Posterior vena cava (tissue), 2 donors: ENCODE measurements around the gene ZHX3. TPM values are rescaled to one million over a fixed set of nuclear protein-coding genes. Genes with fewer than 3 reads are reported as not detected.
"Not testable (repeated sequence)": the region's sequence is repeated elsewhere in the genome, so short reads cannot be mapped to it uniquely, and the experiment has no call there.

Experiments used
- DNase-seq: peaks from one replicate; pipeline ENCODE4 v3.0.0-alpha.2; 2020; ENCODE audit warnings: low spot score
- intact Hi-C, 2 donors: fragments of 100-400 bp; cut with DNase I; formaldehyde crosslinking; loops; one replicate each; pipeline versions ENCODE4 v1.14.1 to v1.14.2; 2022 to 2023
- total RNA-seq, 2 donors: library from RNA; stranded (reverse); fragmentation: NEBNext Ultra II Directional; extraction: Animal tissue kit (Norgen Biotek cat#: 25700); gene quantifications; one replicate each; pipeline ENCODE4 v1.2.1, GENCODE V29; 2021
- donor health status: DM: yes; HTN: yes; CAD: no.
- donor health status: DM: yes; HTN: yes; CAD: no.

The ZHX3 gene
- total RNA-seq, 2 donors from 2014 or later = 88.2 to 92.9 TPM

DNA sequence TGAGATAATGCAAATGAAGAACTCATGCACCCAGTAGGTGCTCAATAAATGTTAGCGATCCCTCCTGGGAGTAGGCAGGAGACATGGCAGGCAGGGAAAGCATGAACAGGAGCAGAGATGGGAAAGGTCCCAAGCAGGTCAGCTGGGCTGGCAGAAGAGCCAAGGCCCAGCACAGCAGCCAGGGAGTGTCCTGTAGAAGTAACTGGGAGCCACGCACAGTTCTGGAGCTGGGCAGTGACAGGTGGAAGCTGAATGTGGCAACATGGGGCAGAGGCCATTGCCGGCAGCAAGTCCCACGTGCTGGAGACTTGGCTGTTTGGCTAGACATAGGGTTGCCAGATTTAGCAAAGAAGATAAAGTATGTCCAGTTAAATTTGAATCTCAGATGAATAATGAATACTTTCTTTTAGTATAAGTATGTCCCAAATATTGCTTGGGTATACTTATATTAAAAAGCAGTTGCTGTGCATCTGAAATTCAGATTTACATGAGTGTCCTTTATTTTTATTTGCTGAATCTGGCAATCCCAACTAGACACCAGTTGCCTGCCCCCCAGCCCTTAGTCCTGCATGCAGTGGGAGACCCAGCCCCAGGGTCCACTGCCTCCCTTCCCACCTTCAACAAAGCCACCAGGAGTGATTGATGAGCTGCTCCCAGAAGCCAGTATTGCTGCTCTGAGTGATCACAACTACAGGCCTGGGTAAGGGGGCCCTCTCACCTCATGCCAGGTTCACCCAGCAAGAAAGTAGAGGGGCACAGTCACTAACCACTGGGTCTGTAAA lies 19.4 kb upstream of the ZHX3 start:
- intact Hi-C loops = no loop called here

GRCh38 chr20:41335591-41335990 lies 18.1 kb upstream of the ZHX3 start:
- intact Hi-C loops = no loop called here
- DNase-seq = no peak

More for the DNA sequence above, 19.4 kb upstream of the ZHX3 start:
- DNase-seq = no peak

DNA sequence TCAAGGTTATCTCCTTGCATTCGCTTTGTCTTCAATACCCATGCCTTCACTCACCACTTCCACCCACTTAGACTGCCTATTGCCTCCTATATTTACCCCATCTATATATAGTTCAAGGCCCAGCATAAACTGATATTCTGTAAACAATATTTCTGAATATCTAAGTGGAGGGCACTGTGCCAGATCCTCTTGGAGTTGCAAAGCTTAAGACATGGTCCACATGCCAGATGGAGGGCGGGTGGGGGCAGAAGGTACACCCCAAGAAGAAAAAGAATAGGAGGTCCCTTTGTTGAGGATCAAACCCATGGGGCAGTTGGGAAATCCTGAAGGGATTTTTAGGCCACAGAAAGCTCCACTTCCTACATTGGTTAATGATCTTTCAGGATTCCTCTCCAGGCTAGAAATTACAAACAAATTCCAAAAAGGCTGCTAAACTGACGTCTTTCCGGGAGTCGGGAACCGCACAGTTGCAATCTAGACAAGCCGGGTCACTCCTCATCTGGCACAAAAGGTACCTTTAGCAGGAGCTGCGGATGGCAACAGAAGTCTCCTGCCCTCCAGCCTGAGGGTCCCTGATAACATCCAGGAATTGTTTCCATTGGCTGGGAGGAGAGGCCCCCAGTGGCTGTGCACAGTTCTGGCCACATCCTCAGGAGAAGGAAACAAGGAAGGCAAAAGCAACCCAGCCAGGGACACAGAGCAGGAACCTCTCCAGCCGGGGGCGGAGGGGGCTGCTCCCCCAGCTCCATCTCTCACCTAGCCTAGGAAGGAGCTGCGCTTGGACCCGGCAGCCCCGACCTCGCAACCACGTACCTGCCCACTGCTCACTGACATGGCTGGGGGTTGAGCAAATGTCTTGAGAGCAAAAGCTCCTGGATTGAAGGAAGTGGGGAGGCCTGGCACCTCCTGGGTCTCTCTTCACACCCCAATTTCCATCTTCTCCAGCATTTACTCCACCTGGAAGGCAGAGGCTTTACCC lies 17.2 kb upstream of the ZHX3 start:
- intact Hi-C loops = no loop called here
- no peak for DNase-seq

DNA sequence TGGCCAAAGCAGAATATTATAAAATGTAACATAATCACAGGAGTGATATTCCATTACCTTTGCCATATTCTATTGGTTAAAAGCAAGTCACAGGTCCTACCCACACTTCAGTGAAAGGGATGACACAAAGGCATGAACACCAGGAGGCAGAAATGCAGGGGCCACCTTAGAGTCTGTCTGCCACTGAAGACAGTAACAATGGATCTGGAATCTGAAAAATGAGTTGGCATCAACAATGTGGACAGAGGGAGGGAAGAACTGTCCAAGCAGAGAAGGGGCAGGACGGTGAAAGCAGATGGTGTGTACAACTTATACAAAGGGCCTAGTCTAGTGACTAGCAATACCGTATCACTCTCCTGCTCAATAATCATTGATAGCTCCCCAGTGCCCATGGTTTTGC lies 16.5 kb upstream of the ZHX3 start:
- intact Hi-C loops = no loop called here
- no peak for DNase-seq

DNA sequence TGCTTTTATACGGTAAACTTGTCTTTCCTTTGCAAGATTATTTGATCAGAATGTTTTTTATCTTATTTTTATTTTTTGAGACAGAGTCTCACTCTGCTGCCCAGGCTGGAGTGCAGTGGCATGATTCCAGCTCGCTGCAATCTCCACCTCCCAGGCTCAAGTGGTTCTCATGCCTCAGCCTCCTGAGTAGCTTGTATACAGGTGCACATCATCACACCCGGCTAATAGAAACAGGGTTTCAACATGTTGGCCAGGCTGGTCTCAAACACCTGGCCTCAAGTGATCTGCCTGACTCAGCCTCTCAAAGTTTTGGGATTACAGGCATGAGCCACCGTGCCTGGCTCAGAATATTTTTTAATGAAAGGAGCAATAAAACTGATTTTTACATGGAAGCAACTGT lies 14.2 kb upstream of the ZHX3 start:
- no peak for DNase-seq
- intact Hi-C loops = loop anchor here in 1 of 2 donors (2.0 kb wide), 1 partner anchor 15 kb away; the partner anchor contains the start of gene ZHX3

DNA sequence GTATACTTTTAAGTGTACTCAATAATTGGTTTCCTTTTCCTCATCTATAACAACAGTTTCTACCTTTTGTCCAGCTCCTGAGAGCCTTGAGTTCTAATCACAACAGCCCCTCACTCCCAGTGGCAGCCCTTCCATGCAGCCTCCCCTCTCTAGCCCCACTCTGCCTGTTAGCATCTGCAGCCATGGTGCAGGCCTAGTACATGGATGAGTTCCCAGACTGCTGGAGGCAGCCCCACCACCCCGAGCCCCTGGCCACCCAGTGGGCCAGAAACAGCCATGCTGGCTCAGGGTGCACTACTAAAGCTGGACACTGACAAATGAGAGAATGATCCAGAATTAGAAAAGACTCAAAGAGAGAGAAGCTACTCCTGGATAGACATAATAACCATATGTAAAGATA lies 13.4 kb upstream of the ZHX3 start:
- intact Hi-C loops = loop anchor here in 1 of 2 donors (2.0 kb wide), 1 partner anchor 14 kb away; the partner anchor contains the start of gene ZHX3

GRCh38 chr20:41330343-41330720 lies 12.8 kb upstream of the ZHX3 start:
- no peak for DNase-seq
- intact Hi-C loops = loop anchor here in 1 of 2 donors (2.0 kb wide), 1 partner anchor 14 kb away; the partner anchor contains the start of gene ZHX3

More for the DNA sequence above, 13.4 kb upstream of the ZHX3 start:
- no peak for DNase-seq

- DNase-seq = peak; percentile 95
- intact Hi-C loops = loop anchor here in 1 of 2 donors (2.0 kb wide), 1 partner anchor 13 kb away; the partner anchor contains the start of gene ZHX3
These were observed 12.2 kb upstream of the ZHX3 start for GRCh38 chr20:41329435-41330342.

GRCh38 chr20:41327178-41327577 lies 9.6 kb upstream of the ZHX3 start:
- intact Hi-C loops = no loop called here
- DNase-seq = no peak

DNA sequence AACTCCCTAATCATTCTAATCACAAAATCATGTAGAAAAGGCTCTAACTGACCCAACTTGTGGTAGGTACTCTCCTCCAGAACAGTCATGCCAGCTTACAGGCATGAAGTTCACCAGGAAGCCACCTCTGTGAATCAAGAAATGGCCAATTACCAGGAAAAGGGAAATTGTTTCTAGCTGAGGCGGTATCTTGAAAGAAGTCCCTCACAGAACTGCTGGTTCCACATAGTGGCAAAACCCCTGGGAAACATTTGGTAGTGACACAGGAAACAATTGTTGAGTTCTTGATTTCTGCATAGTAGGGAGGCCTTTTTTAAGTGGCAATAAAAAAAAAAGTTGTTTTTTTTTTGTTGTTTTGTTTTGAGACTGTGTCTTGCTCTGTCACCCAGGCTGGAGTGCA lies 3.4 kb upstream of the ZHX3 start:
- DNase-seq = no peak
- intact Hi-C loops = no loop called here

GRCh38 chr20:41320441-41320840 lies 2.9 kb upstream of the ZHX3 start:
- intact Hi-C loops = no loop called here

DNA sequence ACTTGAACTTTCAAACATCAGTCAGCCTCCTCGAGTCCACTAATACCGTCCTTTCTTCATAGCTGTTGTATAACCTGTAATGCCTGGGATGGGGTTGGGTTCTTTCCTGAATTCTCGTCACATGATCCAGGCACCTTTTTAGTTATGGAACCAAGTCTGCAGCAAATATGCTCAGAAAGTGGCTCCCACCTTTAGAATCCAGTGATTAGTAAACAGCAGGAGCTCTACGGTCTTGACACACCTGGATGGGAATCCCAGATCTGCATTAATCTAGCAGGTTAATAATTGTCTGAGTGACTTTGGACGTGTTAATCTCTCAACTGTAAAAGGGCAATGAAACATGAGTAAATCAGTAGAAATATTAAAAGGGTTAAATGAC lies 729 bp upstream of the ZHX3 start:
- intact Hi-C loops = loop anchor here (5.0 to 10.0 kb wide), 2 partner anchors 71 to 73 kb away; no protein-coding TSS in a partner anchor
- DNase-seq = no peak

More at GRCh38 chr20:41320441-41320840, 2.9 kb upstream of the ZHX3 start:
- DNase-seq = no peak

GRCh38 chr20:41316602-41317545 lies 657 bp downstream of the ZHX3 start:
- intact Hi-C loops = loop anchor here (2.0 to 10.0 kb wide), 3 partner anchors 14 to 72 kb away; no protein-coding TSS in a partner anchor
- peak; percentile 93 for DNase-seq

- no peak for DNase-seq
- intact Hi-C loops = loop anchor here (2.0 to 10.0 kb wide), 3 partner anchors 15 to 71 kb away; no protein-coding TSS in a partner anchor
These were observed 1.5 kb downstream of the ZHX3 start for GRCh38 chr20:41316051-41316450.

DNA sequence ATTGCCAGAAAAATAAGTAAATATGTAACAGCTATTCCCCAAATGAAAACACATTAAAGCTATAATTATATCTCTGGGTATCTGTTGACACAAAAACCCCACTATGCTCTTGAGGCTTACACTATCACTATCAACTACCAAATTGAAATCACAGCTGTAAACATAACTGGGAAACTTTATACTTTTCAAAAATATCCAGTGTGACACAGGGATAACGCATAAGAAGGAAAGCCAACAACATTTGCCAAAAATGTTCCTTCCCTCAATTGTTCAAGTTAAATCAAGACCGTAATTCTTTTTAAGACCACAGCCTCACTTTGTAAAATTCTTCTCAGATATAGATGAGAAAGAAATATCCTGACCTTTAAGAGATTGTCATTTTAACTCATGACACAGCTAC lies 3.1 kb downstream of the ZHX3 start:
- intact Hi-C loops = loop anchor here in 1 of 2 donors (10.0 kb wide), 1 partner anchor 70 kb away; no protein-coding TSS in a partner anchor
- DNase-seq = no peak

DNA sequence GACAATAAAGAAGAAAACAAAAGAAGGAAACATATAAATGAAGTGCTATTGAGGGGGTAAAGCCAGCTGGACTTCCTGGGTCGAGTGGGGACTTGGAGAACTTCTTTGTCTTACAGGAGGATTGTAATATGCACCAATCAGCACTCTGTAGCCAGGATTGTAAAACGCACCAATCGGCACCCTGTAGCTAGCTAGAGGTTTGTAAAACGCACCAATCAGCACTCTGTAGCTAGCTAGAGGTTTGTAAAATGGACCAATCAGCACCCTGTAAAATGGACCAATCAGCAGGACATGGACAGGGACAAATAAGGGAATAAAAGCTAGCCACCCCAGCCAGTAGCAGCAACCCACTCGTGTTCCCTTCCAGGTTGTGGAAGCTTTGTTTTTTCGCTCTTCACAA lies 5.5 kb downstream of the ZHX3 start:
- DNase-seq = not testable (repeated sequence)
- intact Hi-C loops = loop anchor here in 1 of 2 donors (10.0 kb wide), 1 partner anchor 67 kb away; no protein-coding TSS in a partner anchor

- DNase-seq = no peak
- intact Hi-C loops = loop anchor here in 1 of 2 donors (10.0 kb wide), 1 partner anchor 65 kb away; no protein-coding TSS in a partner anchor
These were observed 7.7 kb downstream of the ZHX3 start for GRCh38 chr20:41309817-41310216.
